Chondrocyte (in vitro differentiated cells): ENCODE measurements around the gene BTBD8. TPM values are rescaled to one million over a fixed set of nuclear protein-coding genes. Genes with fewer than 3 reads are reported as not detected.
"Not testable (repeated sequence)": the region's sequence is repeated elsewhere in the genome, so short reads cannot be mapped to it uniquely, and the experiment has no call there.

Source experiments
- DNase-seq: peaks from one replicate; pipeline ENCODE4 v3.0.0; 2021; ENCODE audit warnings: mixed read lengths, low spot score
- H3K27ac Mint-ChIP-seq: one replicate; pipeline ENCODE4 v1.8.0; 2021; ENCODE audit warnings: mild to moderate bottlenecking, moderate library complexity, mixed read lengths; ENCODE audit not compliant: unreplicated experiment
- H3K27me3 Mint-ChIP-seq: 2 replicates; pipeline ENCODE4 v1.8.0; 2021; ENCODE audit warnings: low read depth, mixed read lengths
- H3K36me3 Mint-ChIP-seq: 2 replicates; pipeline ENCODE4 v1.8.0; 2021; ENCODE audit warnings: low read depth, mixed read lengths
- H3K4me1 Mint-ChIP-seq: 2 replicates; pipeline ENCODE4 v1.8.0; 2021; ENCODE audit warnings: low read depth, mild to moderate bottlenecking, mixed read lengths
- H3K4me3 Mint-ChIP-seq: one replicate; pipeline ENCODE4 v1.8.0; 2021; ENCODE audit warnings: mild to moderate bottlenecking, moderate library complexity, mixed read lengths; ENCODE audit not compliant: unreplicated experiment
- H3K9me3 Mint-ChIP-seq: 2 replicates; pipeline ENCODE4 v1.8.0; 2021; ENCODE audit warnings: low read depth, mixed read lengths
- CTCF ChIP-seq: fragments of 200-600 bp; sonication (generic); IDR thresholded peaks from 2 replicates; pipeline ENCODE4 v1.5.0; 2021; ENCODE audit warnings: antibody characterized with exemption, mild to moderate bottlenecking, moderate library complexity
- total RNA-seq: library from RNA; stranded (reverse); gene quantifications from 3 replicates; pipeline ENCODE4 v1.2.1, GENCODE V29; 2021

BTBD8 gene
- total RNA-seq, 1 donor from 2014 or later: 2.3 TPM

DNA sequence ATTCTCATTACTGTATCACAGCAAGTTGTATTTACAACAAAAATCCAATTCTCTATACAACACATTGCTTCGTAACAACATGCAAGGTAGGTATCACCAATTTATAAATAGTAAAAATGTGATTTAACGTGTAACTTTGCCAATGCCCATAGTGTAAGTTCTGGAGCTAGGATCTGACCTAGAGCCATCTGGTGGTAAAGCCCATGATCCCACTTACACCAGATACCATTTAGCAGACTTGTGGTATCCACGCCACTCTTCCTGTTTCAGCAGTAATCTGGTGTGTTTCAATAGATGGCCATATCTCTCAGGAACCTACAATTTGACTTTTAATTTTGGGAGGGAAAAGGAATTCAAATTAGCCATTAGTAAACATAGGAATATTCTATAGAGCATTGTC lies 15.1 kb upstream of the BTBD8 start:
- no peaks in the 10 kb centered on the region for H3K9me3 Mint-ChIP-seq
- no peaks in the 10 kb centered on the region for H3K36me3 Mint-ChIP-seq
- no peaks in the 10 kb centered on the region for H3K27me3 Mint-ChIP-seq
- H3K4me3 Mint-ChIP-seq: no peak overlapping the region
- no peak for TF ChIP-seq CTCF
- no peak for DNase-seq
- no peaks in the 10 kb centered on the region for H3K4me1 Mint-ChIP-seq
- no peak overlapping the region for H3K27ac Mint-ChIP-seq

DNA sequence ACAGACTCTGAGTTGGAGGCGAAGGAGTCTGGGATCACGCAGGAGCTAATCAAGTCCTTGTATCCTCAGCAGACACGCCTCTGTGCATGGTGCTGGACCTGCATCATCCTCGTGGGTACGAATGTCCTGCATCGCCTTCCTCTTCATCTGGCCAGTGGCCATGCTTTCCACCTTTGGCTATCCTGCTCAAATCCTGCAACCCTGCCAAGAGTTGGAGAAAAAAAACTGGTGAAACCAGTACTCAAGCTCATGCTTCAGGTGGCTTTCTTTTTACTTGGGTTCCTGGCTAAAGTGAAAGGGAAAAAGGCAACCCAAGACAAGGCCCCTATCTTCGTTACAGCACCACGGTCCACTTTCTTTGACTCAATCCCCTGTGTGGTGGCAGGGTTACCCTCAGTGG lies 13.8 kb upstream of the BTBD8 start:
- DNase-seq: no peak
- no peak overlapping the region for H3K4me3 Mint-ChIP-seq
- no peak for TF ChIP-seq CTCF
- no peaks in the 10 kb centered on the region for H3K36me3 Mint-ChIP-seq
- no peaks in the 10 kb centered on the region for H3K27me3 Mint-ChIP-seq
- H3K9me3 Mint-ChIP-seq: no peaks in the 10 kb centered on the region
- no peak overlapping the region for H3K27ac Mint-ChIP-seq
- H3K4me1 Mint-ChIP-seq: no peaks in the 10 kb centered on the region

DNA sequence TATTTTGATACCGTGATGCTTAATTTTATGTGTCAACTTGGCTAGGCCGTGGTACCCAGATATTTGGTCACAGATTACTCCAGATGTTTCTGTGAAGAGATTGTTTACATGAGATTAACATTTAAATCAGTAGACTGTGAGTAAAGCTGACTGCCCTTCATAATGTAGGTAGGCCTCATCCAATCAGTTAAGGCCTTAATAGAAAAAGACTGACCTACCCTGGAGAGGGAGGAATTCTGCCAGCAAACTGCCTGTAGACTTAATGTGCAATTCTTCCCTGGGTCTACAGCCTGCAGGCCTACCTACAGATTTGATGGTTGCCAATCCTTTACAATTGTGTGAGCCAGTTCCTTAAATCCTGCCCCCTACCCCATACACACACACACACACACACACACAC lies 9.3 kb upstream of the BTBD8 start:
- DNase-seq: no peak
- peaks cover 2% of the 10 kb centered on the region for H3K27me3 Mint-ChIP-seq
- no peaks in the 10 kb centered on the region for H3K4me1 Mint-ChIP-seq
- no peak overlapping the region for H3K27ac Mint-ChIP-seq
- no peaks in the 10 kb centered on the region for H3K9me3 Mint-ChIP-seq
- no peak overlapping the region for H3K4me3 Mint-ChIP-seq
- no peak for TF ChIP-seq CTCF
- H3K36me3 Mint-ChIP-seq: no peaks in the 10 kb centered on the region

GRCh38 chr1:92074446-92074845 lies 5.7 kb upstream of the BTBD8 start:
- not testable (repeated sequence) for DNase-seq, H3K9me3 Mint-ChIP-seq, H3K36me3 Mint-ChIP-seq, H3K27me3 Mint-ChIP-seq, H3K4me1 Mint-ChIP-seq, H3K4me3 Mint-ChIP-seq, H3K27ac Mint-ChIP-seq

GRCh38 chr1:92075311-92075710 lies 4.8 kb upstream of the BTBD8 start, which contains the start of gene SETSIP:
SETSIP (minus strand) TSS chr1:92075411; CDS start chr1:92075411, 0 bp downstream.
- Mint-ChIP-seq H3K27ac (no peak within 1 kb of the TSS), H3K27me3 (peaks cover 2% of the 10 kb centered on the region), H3K4me1 (peaks cover 4% of the 10 kb centered on the region), H3K4me3 (no peak within 1 kb of the TSS), H3K36me3 (no peaks in the 10 kb centered on the region), H3K9me3 (no peaks in the 10 kb centered on the region)
- no peak for DNase-seq
- no peak for TF ChIP-seq CTCF

GRCh38 chr1:92076363-92076762 lies 3.8 kb upstream of the BTBD8 start:
- Mint-ChIP-seq H3K36me3 (no peaks in the 10 kb centered on the region), H3K27me3 (peaks cover 2% of the 10 kb centered on the region), H3K4me3 (no peak overlapping the region), H3K9me3 (no peaks in the 10 kb centered on the region), H3K27ac (no peak overlapping the region), H3K4me1 (peaks cover 7% of the 10 kb centered on the region)
- no peak for DNase-seq
- no peak for TF ChIP-seq CTCF

DNA sequence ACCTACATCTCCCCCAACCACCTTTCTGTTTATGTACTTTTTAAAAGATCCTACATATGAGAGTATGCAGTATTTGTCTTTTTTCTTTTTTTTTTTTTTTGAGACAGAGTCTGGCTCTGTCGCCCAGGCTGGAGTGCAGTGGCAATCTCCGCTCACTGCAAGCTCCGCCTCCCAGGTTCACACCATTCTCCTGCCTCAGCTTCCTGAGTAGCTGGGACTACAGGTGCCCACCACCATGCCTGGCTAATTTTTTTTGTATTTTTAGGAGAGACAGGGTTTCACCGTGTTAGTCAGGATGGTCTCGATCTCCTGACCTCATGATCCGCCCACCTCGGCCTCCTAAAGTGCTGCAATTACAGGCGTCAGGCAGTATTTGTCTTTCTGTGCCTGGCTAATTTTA lies 2.1 kb upstream of the BTBD8 start:
- DNase-seq, H3K36me3 Mint-ChIP-seq, H3K4me3 Mint-ChIP-seq, H3K27me3 Mint-ChIP-seq, H3K4me1 Mint-ChIP-seq, H3K27ac Mint-ChIP-seq, H3K9me3 Mint-ChIP-seq: not testable (repeated sequence)
